ENCODE measurements around the gene CATSPERZ. TPM values are rescaled to one million over a fixed set of nuclear protein-coding genes. Genes with fewer than 3 reads are reported as not detected.

The CATSPERZ gene
- total and polyA plus RNA-seq, 2 donors from 2014 or later = not detected

DNA sequence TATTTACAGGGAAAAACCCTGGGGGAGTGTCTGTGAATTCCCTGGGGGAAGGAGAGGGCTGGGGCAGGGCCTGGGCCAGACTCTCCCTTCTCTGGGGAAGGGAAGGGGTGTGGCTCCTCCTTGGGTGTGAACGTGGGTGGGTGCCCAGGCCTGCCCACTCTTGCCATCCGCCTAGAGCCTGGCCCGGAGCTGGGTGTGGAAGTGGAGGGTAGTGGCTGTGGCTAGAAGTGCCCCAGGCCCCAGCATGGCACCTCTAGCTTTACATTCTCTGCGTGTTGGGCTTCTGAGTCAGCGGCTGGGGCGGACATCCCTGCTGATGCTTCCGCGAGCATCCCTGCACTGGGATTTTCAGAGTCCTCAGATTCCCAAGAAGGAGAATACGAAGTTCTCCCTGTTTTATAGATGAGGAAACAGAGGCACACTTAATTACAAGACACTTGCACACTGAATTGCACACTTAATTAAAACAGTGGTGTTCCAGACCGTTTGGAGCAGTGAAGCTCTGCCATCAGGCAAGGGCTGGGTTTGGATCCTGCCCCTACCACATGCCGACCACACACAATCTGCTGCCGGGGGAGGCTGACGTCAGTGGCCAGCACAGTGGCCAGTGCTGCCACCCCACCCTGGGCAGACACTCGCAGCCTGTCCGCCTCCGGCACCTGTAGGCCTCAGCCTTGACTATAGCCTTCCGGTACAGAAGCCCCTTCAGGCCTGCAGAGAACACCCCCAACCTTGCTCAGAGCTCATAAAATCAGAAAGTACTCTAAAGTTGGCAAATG lies 23.3 kb upstream of the CATSPERZ start:
- TF ChIP-seq, protein P1, sequence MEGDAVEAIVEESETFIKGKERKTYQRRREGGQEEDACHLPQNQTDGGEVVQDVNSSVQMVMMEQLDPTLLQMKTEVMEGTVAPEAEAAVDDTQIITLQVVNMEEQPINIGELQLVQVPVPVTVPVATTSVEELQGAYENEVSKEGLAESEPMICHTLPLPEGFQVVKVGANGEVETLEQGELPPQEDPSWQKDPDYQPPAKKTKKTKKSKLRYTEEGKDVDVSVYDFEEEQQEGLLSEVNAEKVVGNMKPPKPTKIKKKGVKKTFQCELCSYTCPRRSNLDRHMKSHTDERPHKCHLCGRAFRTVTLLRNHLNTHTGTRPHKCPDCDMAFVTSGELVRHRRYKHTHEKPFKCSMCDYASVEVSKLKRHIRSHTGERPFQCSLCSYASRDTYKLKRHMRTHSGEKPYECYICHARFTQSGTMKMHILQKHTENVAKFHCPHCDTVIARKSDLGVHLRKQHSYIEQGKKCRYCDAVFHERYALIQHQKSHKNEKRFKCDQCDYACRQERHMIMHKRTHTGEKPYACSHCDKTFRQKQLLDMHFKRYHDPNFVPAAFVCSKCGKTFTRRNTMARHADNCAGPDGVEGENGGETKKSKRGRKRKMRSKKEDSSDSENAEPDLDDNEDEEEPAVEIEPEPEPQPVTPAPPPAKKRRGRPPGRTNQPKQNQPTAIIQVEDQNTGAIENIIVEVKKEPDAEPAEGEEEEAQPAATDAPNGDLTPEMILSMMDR (IDR thresholded peaks at IDR 0.05; ENCODE audit: borderline replicate concordance, extremely low read depth, insufficient read depth) = no peak
- Histone ChIP-seq H3K27ac (ENCODE audit: low read depth in 2 of 2, low read length in 2 of 2) (no peak overlapping the region), H3K36me3 (ENCODE audit: control insufficient read depth in 2 of 3, insufficient read depth in 3 of 3, low read length in 3 of 3) (peaks cover 0 to 4% (median 2%) of the 10 kb centered on the region in 3 donors), H3K9ac (ENCODE audit: low read length in 3 of 3) (no peak overlapping the region), H3K27me3 (ENCODE audit: control insufficient read depth, insufficient read depth, low read length) (no peaks in the 10 kb centered on the region), H3K9me3 (ENCODE audit: control insufficient read depth in 2 of 3, insufficient read depth in 1 of 3, low read length in 3 of 3) (no peaks in the 10 kb centered on the region), H3K4me3 (ENCODE audit: low read length in 3 of 3) (no peak overlapping the region), H3K4me1 (ENCODE audit: control insufficient read depth in 2 of 3, insufficient read depth in 2 of 3, low read depth in 1 of 3, low read length in 3 of 3) (peaks cover 0 to 2% (median 0%) of the 10 kb centered on the region in 3 donors)
- FAIRE-seq (no peak), DNase-seq (no peak)
- intact Hi-C loops (cut with DNase I) = no loop called here

DNA sequence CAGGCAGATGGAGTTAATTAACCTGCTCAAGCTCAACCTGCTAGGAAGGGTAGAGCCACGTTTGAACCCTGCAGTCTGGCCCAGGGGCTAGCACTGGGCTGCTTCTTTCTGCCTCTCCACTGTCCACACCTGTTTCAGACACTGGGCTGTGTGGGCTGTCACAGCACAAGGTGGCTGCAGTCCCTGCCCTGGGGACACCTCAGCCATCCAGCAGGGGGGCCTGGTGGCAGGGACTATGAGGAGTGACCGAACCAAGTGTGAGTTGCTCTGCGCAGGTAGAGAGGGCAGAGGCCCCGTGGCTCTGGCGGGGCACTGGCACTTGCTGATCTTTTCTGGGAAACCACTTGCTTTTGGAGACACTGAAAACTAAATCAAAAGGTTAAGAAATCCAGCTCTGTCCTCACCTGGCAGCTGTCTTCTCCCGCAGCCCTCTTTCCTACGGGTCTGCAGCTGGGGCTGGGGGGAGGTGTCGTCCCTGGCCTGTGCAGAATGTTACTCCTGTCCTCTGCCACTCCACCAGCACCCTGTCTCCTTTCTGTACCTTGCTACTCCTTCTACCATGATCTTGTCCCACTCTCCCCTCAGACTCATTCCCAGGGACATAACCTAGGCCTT lies 21.5 kb upstream of the CATSPERZ start:
- intact Hi-C loops (cut with DNase I) = no loop called here
- DNase-seq = peak in 1 of 5 donors; percentile 60
- Histone ChIP-seq H3K9me3 (ENCODE audit: control insufficient read depth in 2 of 3, insufficient read depth in 1 of 3, low read length in 3 of 3) (no peaks in the 10 kb centered on the region), H3K9ac (ENCODE audit: low read length in 3 of 3) (no peak overlapping the region), H3K36me3 (ENCODE audit: control insufficient read depth in 2 of 3, insufficient read depth in 3 of 3, low read length in 3 of 3) (peaks cover 0 to 4% (median 0%) of the 10 kb centered on the region in 3 donors), H3K4me1 (ENCODE audit: control insufficient read depth in 2 of 3, insufficient read depth in 2 of 3, low read depth in 1 of 3, low read length in 3 of 3) (peaks cover 0 to 5% (median 4%) of the 10 kb centered on the region in 3 donors), H3K27me3 (ENCODE audit: control insufficient read depth, insufficient read depth, low read length) (no peaks in the 10 kb centered on the region), H3K4me3 (ENCODE audit: low read length in 3 of 3) (no peak overlapping the region), H3K27ac (ENCODE audit: low read depth in 2 of 2, low read length in 2 of 2) (no peak overlapping the region)
- no peak for FAIRE-seq
- TF ChIP-seq, protein P1 (IDR thresholded peaks at IDR 0.05; ENCODE audit: borderline replicate concordance, extremely low read depth, insufficient read depth) = no peak

- Histone ChIP-seq H3K9me3 (ENCODE audit: control insufficient read depth in 2 of 3, insufficient read depth in 1 of 3, low read length in 3 of 3) (no peaks in the 10 kb centered on the region), H3K4me3 (ENCODE audit: low read length in 3 of 3) (no peak overlapping the region), H3K27me3 (ENCODE audit: control insufficient read depth, insufficient read depth, low read length) (no peaks in the 10 kb centered on the region), H3K9ac (ENCODE audit: low read length in 3 of 3) (no peak overlapping the region), H3K4me1 (ENCODE audit: control insufficient read depth in 2 of 3, insufficient read depth in 2 of 3, low read depth in 1 of 3, low read length in 3 of 3) (peaks cover 0 to 17% (median 4%) of the 10 kb centered on the region in 3 donors), H3K27ac (ENCODE audit: low read depth in 2 of 2, low read length in 2 of 2) (no peak overlapping the region), H3K36me3 (ENCODE audit: control insufficient read depth in 2 of 3, insufficient read depth in 3 of 3, low read length in 3 of 3) (peaks cover 0 to under 1% (median 0%) of the 10 kb centered on the region in 3 donors)
- intact Hi-C loops (cut with DNase I) = no loop called here
- TF ChIP-seq, protein P1 (IDR thresholded peaks at IDR 0.05; ENCODE audit: borderline replicate concordance, extremely low read depth, insufficient read depth) = no peak
- DNase-seq (no peak), FAIRE-seq (no peak)
These were observed 18.0 kb upstream of the CATSPERZ start for GRCh38 chr11:64281957-64282770.

All from kidney (tissue), 14 donors.